GM21786 (cell line): Measurements from ENCODE around the gene SSR3.

Experiments used
- ATAC-seq: cut with Tn5 transposase; IDR thresholded peaks from one replicate; pipeline ENCODE4 v1.9.1; 2021; ENCODE audit not compliant: unreplicated experiment

Gene SSR3

GRCh38 chr3:156493887-156494286 is 61.0 kb downstream of the SSR3 start:
- no peak for ATAC-seq

- no peak for ATAC-seq
These were observed 62.1 kb downstream of the SSR3 start for GRCh38 chr3:156492801-156493261.

GRCh38 chr3:156491192-156491591 is 63.7 kb downstream of the SSR3 start:
- ATAC-seq: no peak
